Panc1 (cell line): ENCODE results near the gene AHNAK. TPM values are rescaled to one million over a fixed set of nuclear protein-coding genes. Genes with fewer than 3 reads are reported as not detected.

Experiments
- ATAC-seq: fragments of 200-7000 bp; cut with Tn5 transposase; 2 replicates; pipeline ENCODE4 v1.9.1; 2020; ENCODE audit warnings: mild to moderate bottlenecking, moderate library complexity
- BruUV-seq: library from RNA; stranded (reverse); fragments of 400-500 nt; replicated peaks from 2 replicates; lab custom pipeline; 2021; lab: Mats Ljungman, UMichigan
- CTCF ChIA-PET: fragments of 300-600 bp; sonication (Branson Sonifier 250); formaldehyde crosslinking; loops from one replicate; lab custom pipeline; 2022; ENCODE audit warnings: antibody characterized with exemption; lab: Charles Lee
- POLR2A ChIA-PET: fragments of 300-600 bp; sonication (Branson Sonifier 250); formaldehyde crosslinking; loops from one replicate; lab custom pipeline; 2022; ENCODE audit warnings: antibody characterized with exemption; lab: Charles Lee
- DNase-seq: peaks from one replicate; pipeline ENCODE4 v3.0.0-alpha.2; 2010; ENCODE audit warnings: low read depth, low spot score
- H3K27ac ChIP-seq: 2 replicates; pipeline ENCODE4 v1.5.1; 2011; ENCODE audit warnings: mild to moderate bottlenecking, low read length, inconsistent platforms
- H3K27me3 ChIP-seq: fragments of 200-500 bp; sonication (Bioruptor generic); 2 replicates; pipeline ENCODE4 v1.6.0; 2014; ENCODE audit warnings: low read length, inconsistent platforms; ENCODE audit not compliant: control insufficient read depth, insufficient read depth
- H3K36me3 ChIP-seq: fragments of 200-500 bp; sonication (Bioruptor generic); 2 replicates; pipeline ENCODE4 v1.5.1; 2014; ENCODE audit warnings: inconsistent platforms, mild to moderate bottlenecking, low read length, moderate library complexity; ENCODE audit not compliant: control insufficient read depth, insufficient read depth
- H3K4me1 ChIP-seq: 2 replicates; pipeline ENCODE4 v1.5.1; 2011; ENCODE audit warnings: inconsistent platforms, mild to moderate bottlenecking, low read length, moderate library complexity; ENCODE audit not compliant: control insufficient read depth, insufficient read depth
- H3K4me3 ChIP-seq, 2 experiments: 2 replicates each; pipeline ENCODE4 v1.5.1; 2011 to 2012; ENCODE audit warnings: low read depth in 2 of 2, low read length in 2 of 2, mild to moderate bottlenecking in 2 of 2, inconsistent platforms in 1 of 2, moderate library complexity in 1 of 2
- H3K9me3 ChIP-seq: fragments of 200-500 bp; sonication (Bioruptor generic); 2 replicates; pipeline ENCODE4 v1.5.1; 2014; ENCODE audit warnings: low read depth, mild to moderate bottlenecking, inconsistent platforms, low read length, moderate library complexity; ENCODE audit not compliant: control insufficient read depth, insufficient read depth
- POLR2AphosphoS5 ChIP-seq: IDR thresholded peaks from 2 replicates; pipeline ENCODE4 v1.6.1; 2012; ENCODE audit warnings: mild to moderate bottlenecking, low read depth, low read length, moderate library complexity
- REST ChIP-seq, 2 experiments: IDR thresholded peaks; 2 replicates each; pipeline ENCODE4 v1.6.1; 2011 to 2012; ENCODE audit warnings: low read depth in 2 of 2, control low read depth in 1 of 2, low read length in 1 of 2, mild to moderate bottlenecking in 1 of 2, moderate library complexity in 1 of 2; ENCODE audit not compliant: insufficient read depth in 1 of 2
- SIN3A ChIP-seq: IDR thresholded peaks from 2 replicates; pipeline ENCODE4 v1.6.1; 2012; ENCODE audit warnings: low read depth, mild to moderate bottlenecking, low read length, moderate library complexity, borderline replicate concordance; ENCODE audit not compliant: insufficient read depth
- TCF7L2 ChIP-seq: IDR thresholded peaks from 2 replicates; pipeline ENCODE4 v1.6.1; 2011; ENCODE audit warnings: mild to moderate bottlenecking, low read depth, low read length, inconsistent platforms
- in situ Hi-C: cut with HindIII; loops from 2 replicates; pipeline ENCODE4 v1.10.0; 2016; ENCODE audit warnings: low sequenced_read_pairs, low pct_unique_long_range_greater_than_20kb
- intact Hi-C: fragments of 100-400 bp; cut with micrococcal nuclease; formaldehyde crosslinking; loops from one replicate; pipeline ENCODE4 v1.10.0; 2022; ENCODE audit not compliant: unreplicated experiment
- total RNA-seq: library from RNA; stranded (reverse); gene quantifications from one replicate; pipeline ENCODE4 v1.2.1, GENCODE V29; 2021; ENCODE audit not compliant: unreplicated experiment
- TF ChIP-seq, protein P1 (sequence below): fragments of 450-650 bp; IDR thresholded peaks from 2 replicates; pipeline ENCODE4 v1.5.1; 2017; ENCODE audit warnings: mild to moderate bottlenecking

The AHNAK gene
- total RNA-seq, 1 experiment from 2014 or later = 844 TPM

DNA sequence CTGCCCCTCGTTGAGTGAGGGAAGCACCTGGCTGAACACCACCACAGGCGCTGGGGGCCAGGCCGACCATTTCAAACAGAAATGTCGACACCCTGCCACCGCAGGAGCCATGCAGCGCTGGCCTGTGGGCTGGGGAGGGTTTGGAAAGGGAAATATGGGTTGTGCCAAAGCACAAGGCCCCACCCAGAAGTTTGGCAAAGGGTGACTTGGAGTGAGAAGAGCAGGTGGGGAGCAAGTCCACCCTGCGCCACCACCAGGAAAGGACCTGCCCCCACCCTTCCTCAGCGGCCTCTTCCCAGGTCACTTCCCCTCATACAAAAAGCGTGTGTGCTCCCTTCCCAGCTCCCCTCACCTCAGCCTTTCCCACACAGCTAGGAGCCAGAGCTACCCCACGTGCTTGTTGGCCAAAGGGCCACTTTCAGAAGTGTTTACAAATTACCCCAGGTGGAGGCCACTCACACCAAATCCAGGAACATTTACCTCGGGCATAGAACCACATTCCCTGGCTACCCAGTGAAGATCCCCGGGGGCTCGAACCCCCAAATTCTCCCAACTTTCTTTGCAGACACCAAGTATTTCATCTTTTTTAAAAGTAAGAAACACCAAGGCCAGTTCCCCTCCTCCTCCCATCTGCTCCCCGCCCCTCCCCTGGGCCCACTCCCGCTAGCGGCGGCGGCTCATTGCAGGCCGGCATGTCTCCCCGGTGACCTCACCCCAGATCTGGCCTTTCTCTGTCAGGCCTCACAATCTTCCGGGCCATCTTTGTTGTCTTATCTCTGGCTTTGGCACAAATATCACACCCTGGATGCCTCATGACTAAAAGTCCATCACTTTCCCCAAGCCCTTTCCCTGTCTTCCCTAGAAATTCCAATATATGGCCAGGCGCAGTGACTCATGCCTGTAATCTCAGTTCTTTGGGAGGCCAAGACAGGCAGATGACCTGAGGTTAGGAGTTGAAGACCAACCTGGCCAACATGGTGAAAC, 148.3 kb downstream of the AHNAK start:
- Histone ChIP-seq H3K4me3 (no peak overlapping the region), H3K4me1 (peaks cover 47% of the 10 kb centered on the region), H3K27me3 (no peaks in the 10 kb centered on the region), H3K36me3 (no peaks in the 10 kb centered on the region), H3K9me3 (no peaks in the 10 kb centered on the region), H3K27ac (peak overlapping the region; percentile 76)
- DNase-seq = no peak
- in situ Hi-C loops (no loop called here), intact Hi-C loops (loop anchor here (10.0 kb wide), 1 partner anchor 146 kb away; the partner anchor contains the start of gene AHNAK)
- POLR2A ChIA-PET = interaction anchor here (0.6 to 0.7 kb wide), 2 partner anchors 253 to 261 kb away, joined by 4 read pairs; no protein-coding TSS in a partner anchor
- TF ChIP-seq, protein P1, sequence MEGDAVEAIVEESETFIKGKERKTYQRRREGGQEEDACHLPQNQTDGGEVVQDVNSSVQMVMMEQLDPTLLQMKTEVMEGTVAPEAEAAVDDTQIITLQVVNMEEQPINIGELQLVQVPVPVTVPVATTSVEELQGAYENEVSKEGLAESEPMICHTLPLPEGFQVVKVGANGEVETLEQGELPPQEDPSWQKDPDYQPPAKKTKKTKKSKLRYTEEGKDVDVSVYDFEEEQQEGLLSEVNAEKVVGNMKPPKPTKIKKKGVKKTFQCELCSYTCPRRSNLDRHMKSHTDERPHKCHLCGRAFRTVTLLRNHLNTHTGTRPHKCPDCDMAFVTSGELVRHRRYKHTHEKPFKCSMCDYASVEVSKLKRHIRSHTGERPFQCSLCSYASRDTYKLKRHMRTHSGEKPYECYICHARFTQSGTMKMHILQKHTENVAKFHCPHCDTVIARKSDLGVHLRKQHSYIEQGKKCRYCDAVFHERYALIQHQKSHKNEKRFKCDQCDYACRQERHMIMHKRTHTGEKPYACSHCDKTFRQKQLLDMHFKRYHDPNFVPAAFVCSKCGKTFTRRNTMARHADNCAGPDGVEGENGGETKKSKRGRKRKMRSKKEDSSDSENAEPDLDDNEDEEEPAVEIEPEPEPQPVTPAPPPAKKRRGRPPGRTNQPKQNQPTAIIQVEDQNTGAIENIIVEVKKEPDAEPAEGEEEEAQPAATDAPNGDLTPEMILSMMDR = no peak
- TF ChIP-seq REST (IDR thresholded peaks at IDR 0.05; ENCODE audit: insufficient read depth in 1 of 2, low read depth in 2 of 2, low read length in 1 of 2) = no peak
- no peak for TF ChIP-seq POLR2AphosphoS5
- no peak for TF ChIP-seq SIN3A
- TF ChIP-seq TCF7L2 = no peak
- BruUV-seq = no TSS peak
- CTCF ChIA-PET = interaction anchor here (0.6 kb wide), 2 partner anchors 31 to 64 kb away, joined by 3 to 4 read pairs; no protein-coding TSS in a partner anchor
- no peak for ATAC-seq

- H3K9me3 ChIP-seq = no peaks in the 10 kb centered on the region
- H3K27me3 ChIP-seq = no peaks in the 10 kb centered on the region
- CTCF ChIA-PET = interaction anchor here (0.6 to 2.4 kb wide), 9 partner anchors 14 to 333 kb away, joined by 3 to 25 read pairs (median 5); no protein-coding TSS in a partner anchor
- H3K4me1 ChIP-seq = peaks cover 47% of the 10 kb centered on the region
- no TSS peak for BruUV-seq
- no peaks in the 10 kb centered on the region for H3K36me3 ChIP-seq
- peak overlapping the region; percentile 77 for H3K27ac ChIP-seq
- no peak overlapping the region for H3K4me3 ChIP-seq
- POLR2A ChIA-PET = interaction anchor here (0.7 kb wide), 1 partner anchor 196 kb away, joined by 4 read pairs; the partner anchor contains the start of gene TUT1
- DNase-seq (no peak), ATAC-seq (no peak)
- TF ChIP-seq REST (IDR thresholded peaks at IDR 0.05; ENCODE audit: insufficient read depth in 1 of 2, low read depth in 2 of 2, low read length in 1 of 2) (no peak), POLR2AphosphoS5 (no peak), SIN3A (no peak), TCF7L2 (no peak)
- TF ChIP-seq, protein P1 = no peak
- in situ Hi-C loops (no loop called here), intact Hi-C loops (loop anchor here (10.0 kb wide), 1 partner anchor 149 kb away; the partner anchor contains the start of gene AHNAK)
Measured at GRCh38 chr11:62395885-62396551, 150.6 kb downstream of the AHNAK start.
